ENCODE data around the gene PRICKLE3. TPM values are rescaled to one million over a fixed set of nuclear protein-coding genes. Genes with fewer than 3 reads are reported as not detected.
A peak's percentile ranks its signal among the peaks of the same experiment; 100 is the strongest.

The PRICKLE3 gene
- total and polyA plus RNA-seq, 4 donors = 7.6 to 16.3 (median 11.3) TPM

DNA sequence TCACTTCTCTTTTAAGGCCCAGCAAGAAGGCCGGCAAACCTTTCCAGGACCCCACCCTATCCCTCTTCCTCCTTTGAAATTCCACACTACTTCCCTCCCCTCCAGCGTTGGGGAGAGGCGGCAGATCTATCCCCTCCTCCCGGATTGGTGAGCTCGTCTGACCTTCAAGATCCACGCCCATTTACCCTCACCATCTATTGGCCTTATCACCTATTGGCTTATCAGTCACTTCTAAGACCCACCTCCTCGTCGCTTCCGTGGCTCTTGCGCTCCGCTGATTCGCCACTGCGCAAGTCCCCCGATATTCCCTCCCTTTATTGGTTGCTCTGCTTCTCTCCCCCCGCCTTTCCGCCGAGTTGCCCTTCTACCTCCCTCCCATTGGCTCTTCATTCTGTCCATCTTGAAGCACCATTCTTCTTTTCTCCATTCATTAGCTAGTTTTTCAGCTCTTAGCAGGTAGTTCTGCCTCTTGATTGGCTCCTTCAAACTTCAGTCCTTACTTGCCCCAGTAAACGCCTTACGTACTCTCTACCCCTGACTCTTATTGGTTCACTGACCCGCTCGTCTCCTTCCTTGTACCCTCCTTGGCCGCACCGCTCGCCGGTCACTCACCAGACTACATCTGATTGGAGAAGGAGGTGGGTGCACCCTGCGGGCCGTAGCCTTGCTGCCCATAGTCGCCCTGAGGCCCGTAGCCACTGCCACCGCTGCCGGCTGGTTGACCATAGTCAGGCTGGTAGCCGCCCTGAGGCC, 4.8 kb upstream of the PRICKLE3 start:
- Histone ChIP-seq H3K27ac (ENCODE audit: low read depth in 1 of 2, low read length in 1 of 2) (peak overlapping the region; percentile 91 to 93), H3K4me3 (peak overlapping the region; percentile 63), H3K9ac (ENCODE audit: insufficient read depth in 1 of 2, low read length in 2 of 2) (peak overlapping the region; percentile 25 to 65), H3K4me1 (ENCODE audit: control insufficient read depth in 5 of 5, insufficient read depth in 5 of 5, low read length in 5 of 5) (peaks cover 0 to 6% (median 0%) of the 10 kb centered on the region in 5 donors), H3K9me3 (ENCODE audit: control insufficient read depth in 4 of 4, insufficient read depth in 3 of 4, low read length in 3 of 4) (peaks cover 0 to 2% (median 0%) of the 10 kb centered on the region in 4 donors), H3K36me3 (ENCODE audit: control insufficient read depth in 4 of 4, insufficient read depth in 4 of 4, low read length in 4 of 4) (no peaks in the 10 kb centered on the region), H3K27me3 (ENCODE audit: control insufficient read depth in 3 of 3, insufficient read depth in 3 of 3, low read length in 2 of 3) (no peaks in the 10 kb centered on the region)
- peak; percentile 95 to 99 (median 98) for DNase-seq
- TF ChIP-seq, protein P1, sequence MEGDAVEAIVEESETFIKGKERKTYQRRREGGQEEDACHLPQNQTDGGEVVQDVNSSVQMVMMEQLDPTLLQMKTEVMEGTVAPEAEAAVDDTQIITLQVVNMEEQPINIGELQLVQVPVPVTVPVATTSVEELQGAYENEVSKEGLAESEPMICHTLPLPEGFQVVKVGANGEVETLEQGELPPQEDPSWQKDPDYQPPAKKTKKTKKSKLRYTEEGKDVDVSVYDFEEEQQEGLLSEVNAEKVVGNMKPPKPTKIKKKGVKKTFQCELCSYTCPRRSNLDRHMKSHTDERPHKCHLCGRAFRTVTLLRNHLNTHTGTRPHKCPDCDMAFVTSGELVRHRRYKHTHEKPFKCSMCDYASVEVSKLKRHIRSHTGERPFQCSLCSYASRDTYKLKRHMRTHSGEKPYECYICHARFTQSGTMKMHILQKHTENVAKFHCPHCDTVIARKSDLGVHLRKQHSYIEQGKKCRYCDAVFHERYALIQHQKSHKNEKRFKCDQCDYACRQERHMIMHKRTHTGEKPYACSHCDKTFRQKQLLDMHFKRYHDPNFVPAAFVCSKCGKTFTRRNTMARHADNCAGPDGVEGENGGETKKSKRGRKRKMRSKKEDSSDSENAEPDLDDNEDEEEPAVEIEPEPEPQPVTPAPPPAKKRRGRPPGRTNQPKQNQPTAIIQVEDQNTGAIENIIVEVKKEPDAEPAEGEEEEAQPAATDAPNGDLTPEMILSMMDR (IDR thresholded peaks at IDR 0.05; ENCODE audit: control extremely low read depth, extremely low read depth) = no peak
- 0 to 41% methylated on average over 29 to 32 of the region's 32 CpGs for WGBS, 2 donors
- ATAC-seq (ENCODE audit: insufficient read depth, low FRiP score) = peak; percentile 86

DNA sequence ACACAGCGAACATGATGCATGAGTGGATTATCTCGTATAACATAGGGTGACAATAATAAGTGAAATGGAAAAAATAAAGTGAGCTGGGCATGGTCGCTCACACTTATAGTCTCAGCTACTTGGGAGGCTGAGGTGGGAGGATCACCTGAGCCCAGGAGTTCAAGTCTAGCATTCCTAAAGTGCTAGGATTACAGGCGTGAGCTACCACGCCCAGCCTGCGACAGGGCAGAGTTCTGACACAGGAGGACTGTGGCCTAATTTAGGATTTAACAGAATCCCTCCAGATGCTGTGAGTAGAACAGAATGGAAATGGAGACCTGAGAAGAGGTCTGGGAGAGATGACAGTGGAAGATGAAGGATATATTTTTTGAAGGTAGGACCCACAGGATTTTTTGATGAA, 3.4 kb upstream of the PRICKLE3 start:
- DNase-seq = no peak
- Histone ChIP-seq H3K27ac (ENCODE audit: low read depth in 1 of 2, low read length in 1 of 2) (peak overlapping the region; percentile 41 to 91), H3K9me3 (ENCODE audit: control insufficient read depth in 4 of 4, insufficient read depth in 3 of 4, low read length in 3 of 4) (peaks cover 0 to 2% (median 0%) of the 10 kb centered on the region in 4 donors), H3K27me3 (ENCODE audit: control insufficient read depth in 3 of 3, insufficient read depth in 3 of 3, low read length in 2 of 3) (no peaks in the 10 kb centered on the region), H3K4me3 (no peak overlapping the region), H3K36me3 (ENCODE audit: control insufficient read depth in 4 of 4, insufficient read depth in 4 of 4, low read length in 4 of 4) (no peaks in the 10 kb centered on the region), H3K4me1 (ENCODE audit: control insufficient read depth in 5 of 5, insufficient read depth in 5 of 5, low read length in 5 of 5) (peaks cover 0 to 6% (median 0%) of the 10 kb centered on the region in 5 donors), H3K9ac (ENCODE audit: insufficient read depth in 1 of 2, low read length in 2 of 2) (no peak overlapping the region)
- no peak for ATAC-seq (ENCODE audit: insufficient read depth, low FRiP score)
- TF ChIP-seq, protein P1 (IDR thresholded peaks at IDR 0.05; ENCODE audit: control extremely low read depth, extremely low read depth) = no peak
- 69 to 75% methylated on average over 6 of the region's 6 CpGs for WGBS, 2 donors

DNA sequence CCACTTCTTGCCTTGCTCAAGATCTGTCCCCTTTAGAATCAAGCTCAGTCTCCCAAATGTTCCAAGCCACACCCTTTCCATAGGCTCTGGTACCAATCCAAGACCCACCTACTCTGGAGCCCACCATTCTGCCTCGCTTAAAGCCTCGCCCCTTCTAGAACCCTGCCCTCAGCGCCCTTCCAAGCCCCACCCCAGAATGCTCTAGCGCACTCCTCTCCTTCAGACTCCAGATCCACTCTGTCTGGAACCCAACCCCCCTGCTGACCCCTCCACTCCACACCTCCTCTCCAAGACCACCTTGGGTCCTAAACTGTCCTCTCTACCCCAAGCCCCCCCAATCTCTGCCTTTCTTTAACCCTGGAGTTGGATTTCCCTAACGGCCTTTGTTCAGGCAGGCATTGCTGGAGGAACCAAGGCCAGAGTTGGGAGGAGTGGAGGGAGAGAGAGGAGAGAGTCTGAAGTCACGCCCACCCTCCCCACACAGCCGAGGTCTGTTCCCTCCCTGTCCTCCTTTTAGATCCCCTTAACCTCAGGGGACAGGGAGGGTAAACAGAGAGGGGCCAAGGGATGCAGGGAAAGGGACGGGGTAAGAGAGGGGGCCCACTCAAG, 2.4 kb upstream of the PRICKLE3 start:
- ATAC-seq (ENCODE audit: insufficient read depth, low FRiP score) (no peak), DNase-seq (no peak)
- peaks cover 0 to 6% (median 0%) of the 10 kb centered on the region in 5 donors for H3K4me1 ChIP-seq (ENCODE audit: control insufficient read depth in 5 of 5, insufficient read depth in 5 of 5, low read length in 5 of 5)
- H3K9me3 ChIP-seq (ENCODE audit: control insufficient read depth in 4 of 4, insufficient read depth in 3 of 4, low read length in 3 of 4) = peaks cover 0 to 2% (median 0%) of the 10 kb centered on the region in 4 donors
- H3K27ac ChIP-seq (ENCODE audit: low read depth in 1 of 2, low read length in 1 of 2) = no peak overlapping the region
- WGBS, 2 donors = 69 to 79% methylated on average over 8 of the region's 8 CpGs
- no peak overlapping the region for H3K4me3 ChIP-seq
- no peaks in the 10 kb centered on the region for H3K36me3 ChIP-seq (ENCODE audit: control insufficient read depth in 4 of 4, insufficient read depth in 4 of 4, low read length in 4 of 4)
- H3K9ac ChIP-seq (ENCODE audit: insufficient read depth in 1 of 2, low read length in 2 of 2) = no peak overlapping the region
- TF ChIP-seq, protein P1 (IDR thresholded peaks at IDR 0.05; ENCODE audit: control extremely low read depth, extremely low read depth) = no peak
- no peaks in the 10 kb centered on the region for H3K27me3 ChIP-seq (ENCODE audit: control insufficient read depth in 3 of 3, insufficient read depth in 3 of 3, low read length in 2 of 3)

All from lung (tissue), 12 donors.